AG10803 (cell line): ENCODE measurements around the gene ITIH3.

ENCODE experiments used
- DNase-seq: peaks from one replicate; pipeline ENCODE4 v3.0.0; 2010; ENCODE audit warnings: low read depth
- H3K4me3 ChIP-seq: 2 replicates; pipeline ENCODE4 v1.5.1; 2011; ENCODE audit warnings: mild to moderate bottlenecking, low read length, control low read depth
- CTCF ChIP-seq: conservative IDR thresholded peaks from 2 replicates; pipeline ENCODE4 v1.5.1; 2011; ENCODE audit warnings: mild to moderate bottlenecking, low read length, control low read depth, inconsistent platforms

Gene ITIH3

GRCh38 chr3:52817860-52818259 lies 23.3 kb downstream of the ITIH3 start:
- no peak overlapping the region for H3K4me3 ChIP-seq
- no peak for DNase-seq
- TF ChIP-seq CTCF = no peak

- no peak for TF ChIP-seq CTCF
- DNase-seq = no peak
- no peak overlapping the region for H3K4me3 ChIP-seq
Measured at GRCh38 chr3:52819936-52820335, 25.3 kb downstream of the ITIH3 start.

GRCh38 chr3:52820736-52821135 lies 26.1 kb downstream of the ITIH3 start:
- no peak for DNase-seq
- peak; percentile 53 for TF ChIP-seq CTCF
- H3K4me3 ChIP-seq = no peak overlapping the region

DNA sequence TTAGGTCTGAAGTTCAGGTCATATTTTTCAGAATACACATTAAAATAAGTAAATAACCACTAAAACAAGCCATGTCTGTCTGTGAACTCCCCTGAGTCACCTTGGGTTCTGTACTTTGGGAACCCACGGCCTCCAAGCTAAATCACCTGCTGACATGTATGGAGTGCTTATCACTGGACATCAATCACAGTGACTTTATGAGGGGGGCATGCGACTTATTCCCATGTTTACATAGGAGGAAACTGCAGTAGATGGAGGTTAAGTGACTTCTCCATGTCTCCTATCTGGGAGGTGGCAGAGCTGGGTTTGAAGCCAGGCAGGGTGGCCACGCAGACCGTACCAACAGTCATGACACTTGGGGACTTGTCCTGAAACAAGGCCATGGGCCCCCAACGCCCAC lies 27.8 kb downstream of the ITIH3 start:
- no peak overlapping the region for H3K4me3 ChIP-seq
- no peak for DNase-seq
- TF ChIP-seq CTCF = no peak

- no peak for TF ChIP-seq CTCF
- DNase-seq = no peak
Measured at GRCh38 chr3:52824037-52824436, 29.4 kb downstream of the ITIH3 start.

DNA sequence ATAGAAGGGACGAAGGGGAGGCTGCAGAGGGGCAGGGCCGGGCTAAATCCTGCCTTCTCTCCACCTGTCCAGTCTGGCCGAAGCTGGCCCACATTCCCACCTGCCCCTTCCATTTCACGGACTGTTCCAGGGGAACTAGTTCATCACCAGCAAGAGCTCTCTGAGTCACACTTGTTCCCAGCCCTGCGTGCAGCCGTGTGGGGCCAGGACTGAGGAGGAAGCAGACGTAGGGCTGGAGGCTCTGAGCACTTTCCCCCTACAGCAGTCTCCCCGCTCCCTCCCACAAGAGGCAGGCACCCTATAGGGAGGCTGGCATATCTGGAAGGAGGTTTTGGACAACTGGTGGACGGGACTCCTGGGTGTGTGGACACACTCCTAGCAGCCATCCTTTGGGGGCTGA lies 32.8 kb downstream of the ITIH3 start:
- no peak overlapping the region for H3K4me3 ChIP-seq
- peak; percentile 10 for DNase-seq
- no peak for TF ChIP-seq CTCF

More at GRCh38 chr3:52824037-52824436, 29.4 kb downstream of the ITIH3 start:
- no peak overlapping the region for H3K4me3 ChIP-seq

DNA sequence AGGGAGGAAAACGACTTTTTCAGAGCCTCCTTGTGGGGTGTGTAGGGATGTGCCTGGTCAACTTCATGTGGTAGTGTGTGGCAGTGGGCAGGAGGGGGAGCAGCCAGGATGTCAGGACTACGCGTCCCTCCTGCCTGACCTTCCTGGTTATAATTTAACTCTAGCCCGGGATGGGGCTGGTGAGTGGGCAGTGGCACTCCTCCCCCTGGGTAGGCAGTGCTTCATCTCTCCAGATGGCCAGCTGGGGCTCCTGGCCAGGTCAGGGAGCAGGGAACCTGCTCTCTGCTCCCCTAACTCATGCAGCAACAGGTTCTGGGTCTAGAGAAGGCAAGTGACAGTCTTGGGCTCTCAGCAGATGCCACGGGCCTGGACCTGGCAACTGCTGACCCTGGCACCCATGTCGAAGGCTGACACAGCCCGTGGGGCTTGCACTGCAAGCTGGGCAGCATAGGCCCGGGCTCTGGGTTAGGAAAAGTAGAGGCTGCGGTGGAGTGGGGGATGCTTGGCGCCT lies 33.3 kb downstream of the ITIH3 start:
- no peak for DNase-seq
- no peak for TF ChIP-seq CTCF
- H3K4me3 ChIP-seq = no peak overlapping the region
